ENCODE results near the gene FLT1. TPM values are rescaled to one million over a fixed set of nuclear protein-coding genes. Genes with fewer than 3 reads are reported as not detected.
A peak's percentile ranks its signal among the peaks of the same experiment; 100 is the strongest.

The FLT1 gene
- total RNA-seq, 1 experiment from 2014 or later = 0.25 TPM

- no peaks in the 10 kb centered on the region for H3K9me3 ChIP-seq (ENCODE audit: control insufficient read depth in 1 of 2, insufficient read depth in 1 of 2, low read depth in 1 of 2, low read length in 2 of 2)
- H3K9ac ChIP-seq (ENCODE audit: low read length) = no peak overlapping the region
- no peaks in the 10 kb centered on the region for H3K36me3 ChIP-seq (ENCODE audit: control insufficient read depth in 1 of 2, insufficient read depth in 2 of 2, low read length in 2 of 2)
- no peak overlapping the region for H3K27ac ChIP-seq (ENCODE audit: low read depth, low read length)
- no peak overlapping the region for H3K4me3 ChIP-seq (replicated peaks in 1 of 2; ENCODE audit: low read depth in 1 of 2, low read length in 2 of 2)
- no peak for ATAC-seq
- DNase-seq (ENCODE audit: low read depth, low spot score) = no peak
- H3K9me2 ChIP-seq (ENCODE audit: insufficient read depth) = no peaks in the 10 kb centered on the region
- H3K79me2 ChIP-seq (ENCODE audit: insufficient read depth, low read length) = no peaks in the 10 kb centered on the region
- ChIA-PET CTCF (no interaction called here), RAD21 (ENCODE audit: low non-redundant PET in 1 of 2, low total read pairs in 2 of 2, uncharacterized antibody in 2 of 2, unreplicated experiment in 2 of 2) (no interaction called here), POLR2A (no interaction called here)
- H4K20me1 ChIP-seq (ENCODE audit: insufficient read depth) = no peaks in the 10 kb centered on the region
- intact Hi-C loops (cut with micrococcal nuclease) = no loop called here
- H2AFZ ChIP-seq (ENCODE audit: low read depth, low read length, poor library complexity, severe bottlenecking) = no peak overlapping the region
- H3K4me2 ChIP-seq (ENCODE audit: low read length) = no peak overlapping the region
- peaks cover 2 to 11% of the 10 kb centered on the region in 2 experiments; a peak in 3 of 4 replicates for H3K4me1 ChIP-seq (ENCODE audit: control insufficient read depth in 1 of 2, insufficient read depth in 2 of 2, low read length in 2 of 2)
- BruUV-seq (replicated peaks) = no TSS peak
- no peaks in the 10 kb centered on the region for H3K27me3 ChIP-seq (ENCODE audit: insufficient read depth, low read length)
- TF ChIP-seq TCF7L2 (IDR thresholded peaks at IDR 0.05; ENCODE audit: borderline replicate concordance, extremely low read depth, insufficient read depth, insufficient read length) = no peak
- TF ChIP-seq FOSL1 (IDR thresholded peaks at IDR 0.05; ENCODE audit: low read depth) = no peak
- no peak for TF ChIP-seq CTCF (IDR thresholded peaks at IDR 0.05 in 2 of 3, conservative IDR thresholded peaks at IDR 0.05 in 1 of 3; ENCODE audit: borderline replicate concordance in 1 of 3, insufficient read depth in 1 of 3, low read depth in 2 of 3, low read length in 2 of 3)
Measured at GRCh38 chr13:28476919-28477708, 17.8 kb downstream of the FLT1 start.

DNA sequence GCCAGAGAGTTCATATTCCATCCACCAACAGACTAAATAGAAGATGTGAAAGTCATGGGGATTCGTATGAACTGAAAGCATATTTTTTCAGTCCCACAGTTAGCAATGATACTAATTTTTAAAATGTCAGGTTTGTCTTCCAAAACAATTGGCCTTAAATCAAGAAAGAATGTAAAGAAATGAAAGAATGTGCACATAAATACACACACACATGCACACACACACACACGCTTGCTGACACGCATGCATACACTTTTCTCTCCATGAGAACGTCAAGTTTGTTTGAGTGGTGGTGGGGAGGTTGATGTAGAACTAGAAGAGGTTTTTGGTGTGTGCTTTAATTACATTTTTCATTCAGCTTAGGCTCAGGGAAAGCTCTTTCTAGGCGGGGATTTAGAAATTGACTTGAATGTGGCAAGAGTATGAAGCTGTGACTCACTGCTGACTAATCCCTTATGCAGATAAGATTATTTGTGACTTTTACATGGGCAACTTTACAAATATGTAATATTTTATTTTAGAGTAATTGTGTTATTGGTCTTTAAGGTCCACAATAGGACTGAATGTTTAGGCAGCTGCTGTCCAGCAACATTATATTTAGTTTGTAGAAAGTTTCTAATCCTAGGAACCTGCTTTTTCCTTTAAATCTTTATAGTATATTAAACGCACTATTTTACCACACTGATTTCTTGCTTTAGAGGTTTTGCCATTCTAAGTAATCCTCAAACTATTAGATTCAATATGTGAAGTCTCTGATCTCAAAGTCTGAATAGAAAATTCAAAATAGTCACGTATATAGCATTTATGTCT is 18.8 kb downstream of the FLT1 start:
- ChIA-PET POLR2A (no interaction called here), RAD21 (ENCODE audit: low non-redundant PET in 1 of 2, low total read pairs in 2 of 2, uncharacterized antibody in 2 of 2, unreplicated experiment in 2 of 2) (no interaction called here), CTCF (no interaction called here)
- ATAC-seq (peak; percentile 61; the same call in 1 of the 2 replicates), DNase-seq (ENCODE audit: low read depth, low spot score) (peak; percentile 36)
- Histone ChIP-seq H3K4me3 (replicated peaks in 1 of 2; ENCODE audit: low read depth in 1 of 2, low read length in 2 of 2) (no peak overlapping the region), H3K9me2 (ENCODE audit: insufficient read depth) (no peaks in the 10 kb centered on the region), H3K4me1 (ENCODE audit: control insufficient read depth in 1 of 2, insufficient read depth in 2 of 2, low read length in 2 of 2) (peaks cover 2 to 11% of the 10 kb centered on the region in 2 experiments; a peak in 3 of 4 replicates), H3K27ac (ENCODE audit: low read depth, low read length) (no peak overlapping the region), H2AFZ (ENCODE audit: low read depth, low read length, poor library complexity, severe bottlenecking) (no peak overlapping the region), H3K36me3 (ENCODE audit: control insufficient read depth in 1 of 2, insufficient read depth in 2 of 2, low read length in 2 of 2) (no peaks in the 10 kb centered on the region), H3K79me2 (ENCODE audit: insufficient read depth, low read length) (no peaks in the 10 kb centered on the region), H4K20me1 (ENCODE audit: insufficient read depth) (no peaks in the 10 kb centered on the region), H3K4me2 (ENCODE audit: low read length) (peak overlapping the region; percentile 46; the same call in 1 of the 2 replicates), H3K9me3 (ENCODE audit: control insufficient read depth in 1 of 2, insufficient read depth in 1 of 2, low read depth in 1 of 2, low read length in 2 of 2) (no peaks in the 10 kb centered on the region), H3K9ac (ENCODE audit: low read length) (no peak overlapping the region), H3K27me3 (ENCODE audit: insufficient read depth, low read length) (no peaks in the 10 kb centered on the region)
- intact Hi-C loops (cut with micrococcal nuclease) = no loop called here
- BruUV-seq (replicated peaks) = no TSS peak
- TF ChIP-seq SIN3A (IDR thresholded peaks at IDR 0.05; ENCODE audit: low read depth) (no peak), ZBTB33 (IDR thresholded peaks at IDR 0.05; ENCODE audit: extremely low read depth, insufficient replicate concordance, low read length) (no peak), CBX3 (IDR thresholded peaks at IDR 0.05; ENCODE audit: low read depth) (no peak), SRF (IDR thresholded peaks at IDR 0.05; ENCODE audit: low read depth) (no peak), JUND (IDR thresholded peaks at IDR 0.05) (0 out of 2 replicates have a peak, but pooled peaks have one; percentile 17), FOSL1 (IDR thresholded peaks at IDR 0.05; ENCODE audit: low read depth) (peak; percentile 71; the same call in 1 of the 2 replicates), EZH2phosphoT487 (IDR thresholded peaks at IDR 0.05; ENCODE audit: borderline replicate concordance) (no peak), TCF7L2 (IDR thresholded peaks at IDR 0.05; ENCODE audit: borderline replicate concordance, extremely low read depth, insufficient read depth, insufficient read length) (no peak), POLR2A (IDR thresholded peaks at IDR 0.05; ENCODE audit: borderline replicate concordance, extremely low read depth, insufficient read depth, insufficient read length) (no peak), EZH2 (IDR thresholded peaks at IDR 0.05) (no peak)
- TF ChIP-seq, protein P1, sequence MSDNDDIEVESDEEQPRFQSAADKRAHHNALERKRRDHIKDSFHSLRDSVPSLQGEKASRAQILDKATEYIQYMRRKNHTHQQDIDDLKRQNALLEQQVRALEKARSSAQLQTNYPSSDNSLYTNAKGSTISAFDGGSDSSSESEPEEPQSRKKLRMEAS (IDR thresholded peaks at IDR 0.05) = no peak
